Bronchial epithelial cell (primary cell): Measurements from ENCODE around the gene KRI1. TPM values are rescaled to one million over a fixed set of nuclear protein-coding genes. Genes with fewer than 3 reads are reported as not detected.
A peak's percentile ranks its signal among the peaks of the same experiment; 100 is the strongest.
"Not testable (repeated sequence)": the region's sequence is repeated elsewhere in the genome, so short reads cannot be mapped to it uniquely, and the experiment has no call there.

ENCODE experiments used
- DNase-seq: peaks from one replicate; pipeline ENCODE4 v3.0.0-alpha.2; 2010; ENCODE audit warnings: low read depth
- FAIRE-seq: peaks from 2 replicates; lab custom pipeline; 2011; peaks lifted over from hg19 to GRCh38; lab: Jason Lieb, UNC
- H3K27me3 ChIP-seq: 2 replicates; pipeline ENCODE4 v1.5.1; 2011; ENCODE audit warnings: low read length; ENCODE audit not compliant: control insufficient read depth, insufficient read depth
- H3K36me3 ChIP-seq: 2 replicates; pipeline ENCODE4 v1.5.1; 2011; ENCODE audit warnings: low read length; ENCODE audit not compliant: control insufficient read depth, insufficient read depth
- H3K4me3 ChIP-seq: 2 replicates; pipeline ENCODE4 v1.5.1; 2011; ENCODE audit warnings: mild to moderate bottlenecking, low read depth, low read length, control low read depth
- total RNA-seq: library from RNA; depleted of rRNA; stranded (reverse); fragments of >200 nt; gene quantifications from 2 replicates; pipeline ENCODE4 v1.2.1, GENCODE V29; 2014
- TF ChIP-seq, protein P1 (sequence below): IDR thresholded peaks from 2 replicates; pipeline ENCODE4 v1.5.1; 2011; ENCODE audit warnings: mild to moderate bottlenecking, moderate library complexity, low read length, control low read depth, inconsistent platforms; ENCODE audit not compliant: insufficient read depth, severe bottlenecking

Gene KRI1
- total RNA-seq, 1 donor from 2014 or later = 8.2 TPM

DNA sequence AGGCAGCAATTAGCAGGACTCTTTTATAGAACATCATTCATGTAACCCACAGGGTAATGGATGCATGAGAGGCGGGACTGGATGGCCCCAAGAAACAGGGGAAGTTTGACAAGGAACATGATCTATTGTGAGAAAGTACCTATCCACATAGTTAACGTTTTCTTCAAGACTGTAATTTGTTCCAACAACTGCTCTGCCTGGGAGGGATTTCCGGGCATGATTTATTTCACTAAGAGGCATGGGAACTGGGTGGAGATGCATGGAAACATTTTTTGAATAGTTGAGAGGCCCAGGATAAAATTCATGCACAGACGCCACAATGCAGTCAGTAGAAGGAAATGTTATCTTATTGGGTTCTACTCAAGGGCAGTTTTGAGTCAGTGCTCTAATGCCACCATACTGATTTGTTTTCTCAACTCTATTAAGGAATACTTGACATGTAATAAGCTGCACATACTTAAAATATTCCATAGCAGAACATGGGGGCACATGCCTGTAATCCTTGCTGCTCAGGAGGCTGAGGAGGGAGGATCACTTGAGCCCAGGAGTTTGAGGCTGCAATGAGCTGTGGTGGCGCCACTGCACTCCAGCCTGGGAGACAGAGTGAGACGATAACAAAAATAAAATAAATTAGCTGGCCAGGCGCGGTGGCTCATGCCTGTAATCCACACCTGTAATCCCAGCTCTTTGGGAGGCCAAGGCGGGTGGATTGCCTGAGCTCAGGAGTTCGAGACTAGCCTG lies 32.0 kb downstream of the KRI1 start:
- FAIRE-seq = no peak

DNA sequence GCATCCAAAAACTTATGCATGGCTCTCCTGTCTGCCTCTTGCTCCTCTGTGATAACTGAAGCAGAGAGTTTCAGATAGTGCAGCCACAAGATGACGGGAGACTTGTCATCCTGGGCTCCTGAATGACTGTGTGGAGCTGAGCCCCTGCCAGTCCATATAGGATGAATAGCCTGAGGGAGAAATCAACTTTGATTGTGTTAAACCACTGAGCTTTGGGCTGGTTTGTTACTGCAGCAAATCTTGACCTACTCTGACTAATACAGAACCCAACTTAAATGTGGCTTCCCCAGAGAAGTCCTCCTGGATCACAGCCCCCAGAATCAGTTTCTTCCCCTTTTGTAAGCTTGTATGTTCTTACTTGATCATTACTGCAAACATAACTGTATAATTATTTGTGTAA lies 33.4 kb downstream of the KRI1 start:
- no peaks in the 10 kb centered on the region for H3K27me3 ChIP-seq
- no peak overlapping the region for H3K4me3 ChIP-seq
- H3K36me3 ChIP-seq = no peaks in the 10 kb centered on the region
- TF ChIP-seq, protein P1, sequence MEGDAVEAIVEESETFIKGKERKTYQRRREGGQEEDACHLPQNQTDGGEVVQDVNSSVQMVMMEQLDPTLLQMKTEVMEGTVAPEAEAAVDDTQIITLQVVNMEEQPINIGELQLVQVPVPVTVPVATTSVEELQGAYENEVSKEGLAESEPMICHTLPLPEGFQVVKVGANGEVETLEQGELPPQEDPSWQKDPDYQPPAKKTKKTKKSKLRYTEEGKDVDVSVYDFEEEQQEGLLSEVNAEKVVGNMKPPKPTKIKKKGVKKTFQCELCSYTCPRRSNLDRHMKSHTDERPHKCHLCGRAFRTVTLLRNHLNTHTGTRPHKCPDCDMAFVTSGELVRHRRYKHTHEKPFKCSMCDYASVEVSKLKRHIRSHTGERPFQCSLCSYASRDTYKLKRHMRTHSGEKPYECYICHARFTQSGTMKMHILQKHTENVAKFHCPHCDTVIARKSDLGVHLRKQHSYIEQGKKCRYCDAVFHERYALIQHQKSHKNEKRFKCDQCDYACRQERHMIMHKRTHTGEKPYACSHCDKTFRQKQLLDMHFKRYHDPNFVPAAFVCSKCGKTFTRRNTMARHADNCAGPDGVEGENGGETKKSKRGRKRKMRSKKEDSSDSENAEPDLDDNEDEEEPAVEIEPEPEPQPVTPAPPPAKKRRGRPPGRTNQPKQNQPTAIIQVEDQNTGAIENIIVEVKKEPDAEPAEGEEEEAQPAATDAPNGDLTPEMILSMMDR = no peak
- DNase-seq (no peak), FAIRE-seq (no peak)

More for the DNA sequence above, 32.0 kb downstream of the KRI1 start:
- no peaks in the 10 kb centered on the region for H3K27me3 ChIP-seq
- H3K36me3 ChIP-seq = no peaks in the 10 kb centered on the region
- H3K4me3 ChIP-seq = no peak overlapping the region
- DNase-seq = peak; percentile 91
- TF ChIP-seq, protein P1 = no peak

DNA sequence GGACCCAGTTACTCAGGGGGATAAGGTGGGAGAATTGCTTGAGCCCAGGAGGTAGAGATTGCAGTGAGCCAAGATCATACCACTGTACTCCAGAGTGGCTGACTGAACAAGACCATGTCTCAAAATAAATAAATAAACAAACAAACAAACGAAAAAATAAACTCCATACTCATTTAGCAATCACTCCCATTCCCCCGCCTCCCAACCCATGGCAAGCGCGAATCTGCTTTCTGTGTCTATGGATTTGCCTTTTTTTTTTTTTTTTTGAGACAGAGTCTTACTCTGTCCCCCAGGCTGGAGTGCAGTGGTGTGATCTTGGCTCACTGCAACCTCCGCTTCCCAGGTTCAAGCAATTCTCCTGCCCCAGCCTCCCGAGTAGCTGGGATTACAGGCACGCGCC lies 38.9 kb downstream of the KRI1 start:
- not testable (repeated sequence) for H3K36me3 ChIP-seq, DNase-seq, H3K27me3 ChIP-seq, FAIRE-seq, H3K4me3 ChIP-seq

DNA sequence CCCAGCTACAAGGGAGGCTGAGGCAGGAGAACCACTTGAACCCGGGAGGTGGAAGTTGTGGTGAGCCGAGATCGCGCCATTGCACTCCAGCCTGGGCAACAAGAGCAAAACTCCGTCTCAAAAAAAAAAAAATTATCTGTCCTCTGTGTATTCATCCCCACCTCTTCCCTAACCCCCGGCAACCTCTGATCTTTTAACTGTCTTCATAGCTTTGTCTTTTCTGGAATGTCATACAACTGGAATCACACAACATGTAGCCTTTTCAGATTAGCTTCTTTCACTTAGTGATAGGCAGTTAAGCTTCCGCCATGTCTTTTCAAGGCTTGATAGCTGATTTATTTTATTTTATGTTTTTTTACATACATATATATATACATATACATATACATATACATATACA lies 40.2 kb downstream of the KRI1 start:
- no peak for DNase-seq
- FAIRE-seq = no peak
- no peak overlapping the region for H3K4me3 ChIP-seq
- TF ChIP-seq, protein P1 = no peak
- no peaks in the 10 kb centered on the region for H3K36me3 ChIP-seq
- H3K27me3 ChIP-seq = no peaks in the 10 kb centered on the region

DNA sequence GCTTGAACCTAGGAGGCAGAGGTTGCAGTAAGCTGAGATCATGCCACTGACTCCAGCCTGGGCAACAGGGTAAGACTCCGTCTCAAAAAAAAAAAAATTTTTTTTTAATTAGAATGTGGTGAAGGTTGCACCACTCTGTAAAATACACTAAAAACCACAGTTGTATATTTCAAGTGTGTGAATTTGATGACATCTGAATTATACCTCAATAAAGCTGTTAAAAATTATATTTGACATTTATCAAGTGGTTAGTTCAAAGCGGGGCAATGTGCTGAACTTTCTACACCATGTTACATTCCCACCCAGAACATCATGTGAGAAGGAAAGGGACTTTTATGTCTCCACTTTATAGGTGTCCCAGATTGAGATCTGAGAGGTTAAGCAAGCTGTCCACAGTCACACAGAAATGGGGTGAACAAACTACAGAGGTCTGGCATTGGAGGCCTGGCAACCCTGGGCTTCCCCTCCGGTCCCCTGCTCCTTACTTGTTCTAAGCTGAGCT lies 42.6 kb downstream of the KRI1 start:
- TF ChIP-seq, protein P1 = no peak
- DNase-seq = no peak
- Histone ChIP-seq H3K36me3 (no peaks in the 10 kb centered on the region), H3K27me3 (no peaks in the 10 kb centered on the region), H3K4me3 (no peak overlapping the region)
- no peak for FAIRE-seq

DNA sequence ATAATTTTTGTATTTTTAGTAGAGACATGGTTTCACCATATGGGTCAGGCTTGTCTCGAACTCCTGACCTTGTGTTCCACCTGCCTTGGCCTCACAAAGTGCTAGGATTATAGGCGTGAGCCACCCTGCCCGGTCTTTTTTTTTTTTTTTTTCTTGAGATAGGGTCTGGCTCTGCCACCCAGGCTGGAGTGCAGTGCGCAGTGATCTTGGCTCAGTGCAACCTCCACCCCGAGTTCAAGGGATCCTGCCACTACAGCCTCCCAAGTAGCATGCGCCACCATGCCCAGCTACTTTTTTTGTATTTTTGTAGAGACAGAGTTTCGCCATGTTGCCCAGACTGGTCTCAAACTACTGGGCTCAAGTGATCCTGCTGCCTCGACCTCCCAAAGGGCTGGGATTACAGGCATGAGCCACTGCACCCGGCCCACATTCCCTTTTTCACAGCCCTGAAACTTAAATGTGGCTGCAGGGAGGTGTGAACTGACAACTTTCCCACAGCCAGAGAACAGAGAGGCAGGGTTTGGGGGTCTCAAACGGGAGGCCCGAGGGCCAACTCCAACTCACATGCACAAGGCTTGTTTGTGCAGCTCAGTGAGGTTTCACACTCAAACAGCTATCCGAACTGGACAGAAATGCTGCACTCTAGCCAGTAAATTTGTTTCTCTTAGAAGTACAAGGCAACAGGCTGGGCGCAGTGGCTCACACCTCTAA lies 44.2 kb downstream of the KRI1 start:
- TF ChIP-seq, protein P1 = no peak
- no peaks in the 10 kb centered on the region for H3K36me3 ChIP-seq
- no peak for FAIRE-seq

More for the DNA sequence above, 44.2 kb downstream of the KRI1 start:
- Histone ChIP-seq H3K27me3 (no peaks in the 10 kb centered on the region), H3K4me3 (no peak overlapping the region)
- DNase-seq = no peak
